Amygdala (tissue), 56 donors: ENCODE results near the gene LRP1-AS.

ENCODE experiments used
- DNase-seq, 56 donors: peaks; one replicate each; lab custom pipeline; 2025; lab: John Stamatoyannopoulos, UW

Gene LRP1-AS

GRCh38 chr12:57145460-57146059, 1.9 kb downstream of the LRP1-AS start:
- DNase-seq: peak in 35 of 56 donors; percentile 15 to 72 (median 44)

GRCh38 chr12:57143454-57143853, 4.0 kb downstream of the LRP1-AS start:
- DNase-seq: no peak

- peak in 29 of 56 donors; percentile 21 to 66 (median 46) for DNase-seq
Measured at GRCh38 chr12:57142727-57143126, 4.7 kb downstream of the LRP1-AS start.

- DNase-seq: no peak
Measured at GRCh38 chr12:57142121-57142520, 5.3 kb downstream of the LRP1-AS start.

- no peak for DNase-seq
Measured at GRCh38 chr12:57141249-57141648, 6.2 kb downstream of the LRP1-AS start.

GRCh38 chr12:57139796-57140649, 7.4 kb downstream of the LRP1-AS start:
- no peak for DNase-seq

- DNase-seq: peak in 4 of 56 donors; percentile 12 to 41 (median 26)
Measured at GRCh38 chr12:57138526-57139272, 8.7 kb downstream of the LRP1-AS start.

- peak in 53 of 56 donors; percentile 17 to 92 (median 74) for DNase-seq
Measured at GRCh38 chr12:57135527-57136326, 11.7 kb downstream of the LRP1-AS start.

GRCh38 chr12:57134949-57135348, 12.5 kb downstream of the LRP1-AS start:
- no peak for DNase-seq

GRCh38 chr12:57133916-57134315, 13.5 kb downstream of the LRP1-AS start:
- peak in 33 of 56 donors; percentile 17 to 67 (median 43) for DNase-seq

- no peak for DNase-seq
Measured at GRCh38 chr12:57133013-57133569, 14.3 kb downstream of the LRP1-AS start.

GRCh38 chr12:57131896-57132744, 15.3 kb downstream of the LRP1-AS start:
- DNase-seq: no peak

GRCh38 chr12:57130941-57131340, 16.5 kb downstream of the LRP1-AS start:
- no peak for DNase-seq

GRCh38 chr12:57129889-57130288, 17.5 kb downstream of the LRP1-AS start:
- DNase-seq: no peak

- DNase-seq: peak in 1 of 56 donors; percentile 49
Measured at GRCh38 chr12:57129321-57129842, 18.0 kb downstream of the LRP1-AS start.

- peak in 4 of 56 donors; percentile 26 to 39 (median 32) for DNase-seq
Measured at GRCh38 chr12:57128519-57129247, 18.7 kb downstream of the LRP1-AS start.

GRCh38 chr12:57127726-57128518, 19.5 kb downstream of the LRP1-AS start, which contains the start of gene LRP1:
TSS of gene LRP1 (plus strand) at chr12:57128483. CDS start at chr12:57128965, 482 bp downstream.
- peak in 53 of 56 donors; percentile 31 to 91 (median 73) for DNase-seq
